CD4-positive, alpha-beta T cell treated with Interleukin-21 for 1 hour (primary cell): Measurements from ENCODE around the gene PRIMPOL.
"Not testable (repeated sequence)": the region's sequence is repeated elsewhere in the genome, so short reads cannot be mapped to it uniquely, and the experiment has no call there.

Source experiments
- DNase-seq: peaks from one replicate; pipeline ENCODE4 v3.0.0-alpha.2; 2020

PRIMPOL gene

DNA sequence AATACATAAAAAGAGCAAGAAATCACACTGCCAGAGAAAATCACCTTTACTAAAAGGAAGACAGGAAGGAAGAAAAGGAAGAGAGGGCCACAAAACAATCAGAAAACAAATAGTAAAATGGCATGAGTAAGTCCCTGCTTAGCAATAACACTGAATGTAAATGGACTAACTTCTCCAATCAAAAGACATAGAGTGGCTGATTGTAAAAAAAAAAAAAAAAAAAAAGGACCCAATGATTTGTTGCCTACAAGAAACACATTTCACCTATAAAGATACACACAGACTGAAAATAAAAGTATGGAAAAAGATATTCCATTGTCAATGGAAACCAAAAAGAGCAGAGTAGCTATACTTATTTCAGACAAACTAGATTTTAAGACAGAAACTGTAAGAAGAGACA is 71.7 kb downstream of the PRIMPOL start:
- DNase-seq, result no peak

DNA sequence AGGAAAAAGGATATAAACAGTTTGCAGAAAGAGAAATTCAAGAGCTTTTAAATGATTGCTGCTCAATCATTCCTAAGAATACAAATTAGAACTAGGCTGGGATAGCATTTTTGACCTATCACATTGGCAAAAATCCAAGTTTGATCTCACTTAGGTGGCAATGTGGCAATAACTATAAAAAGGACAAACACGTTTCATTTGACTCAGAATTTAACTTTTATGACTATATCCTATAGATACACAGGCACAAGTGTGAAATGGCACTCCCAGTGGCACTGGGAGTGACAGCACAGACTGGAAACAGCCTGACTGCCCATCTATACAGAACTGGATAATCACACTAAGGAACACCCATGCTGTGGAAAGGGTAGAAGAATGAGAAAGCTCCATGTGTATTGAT is 73.3 kb downstream of the PRIMPOL start:
- DNase-seq, result no peak

DNA sequence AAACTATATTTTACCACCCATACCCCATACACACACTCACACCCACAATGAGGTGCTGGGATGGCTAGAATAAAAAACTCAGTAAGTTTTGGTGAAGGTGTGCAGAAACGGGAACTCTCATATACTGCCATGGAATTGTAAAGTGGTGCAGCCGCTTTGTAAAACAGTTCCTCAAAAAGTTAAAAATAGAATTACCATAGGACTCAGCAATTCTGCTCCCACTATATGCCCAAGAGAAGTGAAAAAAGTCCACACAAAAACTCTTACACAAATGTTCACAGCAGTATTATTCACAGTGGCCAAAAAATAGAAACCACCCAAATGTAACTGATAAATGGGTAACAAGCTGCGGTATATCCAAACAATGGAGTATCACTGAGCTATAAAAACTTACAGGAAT is 77.9 kb downstream of the PRIMPOL start:
- no peak for DNase-seq

DNA sequence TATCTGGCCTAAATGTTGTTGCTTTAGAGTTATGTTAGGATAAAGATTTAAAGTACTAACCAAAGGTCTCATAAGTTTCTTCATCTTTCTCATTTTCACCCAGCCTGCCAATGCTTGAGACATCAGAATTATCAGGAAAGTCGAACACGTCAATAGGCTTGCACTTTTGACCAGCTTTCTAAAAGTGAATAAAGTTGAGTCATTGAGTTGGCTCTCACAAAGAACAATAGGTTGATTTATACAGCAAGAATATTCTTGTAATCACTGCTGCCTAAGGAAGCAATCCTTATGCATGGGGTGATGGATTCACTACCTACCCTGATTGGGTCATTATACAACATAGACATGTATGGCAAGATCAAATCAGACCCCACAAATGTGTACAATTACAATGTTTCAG is 79.3 kb downstream of the PRIMPOL start:
- no peak for DNase-seq

DNA sequence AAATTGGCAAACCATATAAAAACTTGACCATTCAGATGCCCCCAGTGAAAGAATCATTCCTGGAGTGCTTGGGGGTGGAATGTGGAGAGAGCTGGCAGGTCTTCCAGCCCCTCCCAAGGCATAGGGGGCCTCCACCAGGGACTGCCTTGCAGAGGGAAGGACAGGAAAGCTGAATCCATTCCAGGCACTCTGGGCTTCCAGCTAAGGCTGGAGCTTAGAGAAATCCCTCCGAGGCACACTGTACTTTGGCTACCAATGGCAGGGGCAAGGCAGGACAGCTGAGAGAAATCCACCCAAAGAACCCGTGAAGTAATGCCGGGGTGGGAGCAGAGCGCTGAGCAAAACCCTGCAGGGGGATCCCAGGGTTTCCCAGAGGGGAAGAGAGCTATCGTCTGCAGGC is 80.4 kb downstream of the PRIMPOL start:
- DNase-seq, result no peak

DNA sequence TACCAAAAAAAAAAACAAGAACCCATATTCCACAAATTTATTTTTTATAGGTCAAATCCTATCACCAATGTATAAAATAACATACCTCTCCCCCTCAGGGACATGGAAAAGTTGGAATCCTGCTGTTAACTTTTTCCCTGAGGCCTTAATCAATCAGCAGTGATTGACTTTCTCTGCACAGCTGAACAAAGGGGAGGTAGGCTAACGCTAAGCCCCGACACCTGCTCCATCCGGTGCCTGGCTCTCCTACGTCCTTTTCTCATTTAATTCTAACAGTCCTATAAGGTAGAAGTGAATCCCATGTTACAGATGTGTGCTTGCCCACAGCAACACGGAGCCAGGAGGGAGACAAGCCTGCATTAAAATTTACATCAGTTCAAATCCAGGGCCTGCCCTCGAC is 81.5 kb downstream of the PRIMPOL start:
- no peak for DNase-seq

DNA sequence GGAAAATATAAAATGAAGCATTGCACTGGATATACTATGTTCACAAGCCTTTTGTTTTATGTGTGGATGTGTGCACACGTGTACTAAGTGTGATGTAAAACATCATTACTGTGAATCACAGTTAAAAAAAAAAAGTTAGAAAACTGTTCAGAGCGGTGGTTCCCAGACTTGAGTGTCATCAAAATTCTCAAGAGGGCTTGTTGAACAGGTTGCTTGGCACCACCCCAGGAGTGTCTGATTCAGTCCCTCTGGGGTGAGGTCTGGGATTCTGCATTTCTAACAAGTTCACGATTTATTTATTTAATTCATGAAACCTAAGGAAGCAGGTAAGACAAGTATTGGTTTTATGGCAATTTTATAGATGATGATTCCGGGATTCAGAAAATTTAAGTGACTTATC is 82.6 kb downstream of the PRIMPOL start:
- DNase-seq, result no peak

DNA sequence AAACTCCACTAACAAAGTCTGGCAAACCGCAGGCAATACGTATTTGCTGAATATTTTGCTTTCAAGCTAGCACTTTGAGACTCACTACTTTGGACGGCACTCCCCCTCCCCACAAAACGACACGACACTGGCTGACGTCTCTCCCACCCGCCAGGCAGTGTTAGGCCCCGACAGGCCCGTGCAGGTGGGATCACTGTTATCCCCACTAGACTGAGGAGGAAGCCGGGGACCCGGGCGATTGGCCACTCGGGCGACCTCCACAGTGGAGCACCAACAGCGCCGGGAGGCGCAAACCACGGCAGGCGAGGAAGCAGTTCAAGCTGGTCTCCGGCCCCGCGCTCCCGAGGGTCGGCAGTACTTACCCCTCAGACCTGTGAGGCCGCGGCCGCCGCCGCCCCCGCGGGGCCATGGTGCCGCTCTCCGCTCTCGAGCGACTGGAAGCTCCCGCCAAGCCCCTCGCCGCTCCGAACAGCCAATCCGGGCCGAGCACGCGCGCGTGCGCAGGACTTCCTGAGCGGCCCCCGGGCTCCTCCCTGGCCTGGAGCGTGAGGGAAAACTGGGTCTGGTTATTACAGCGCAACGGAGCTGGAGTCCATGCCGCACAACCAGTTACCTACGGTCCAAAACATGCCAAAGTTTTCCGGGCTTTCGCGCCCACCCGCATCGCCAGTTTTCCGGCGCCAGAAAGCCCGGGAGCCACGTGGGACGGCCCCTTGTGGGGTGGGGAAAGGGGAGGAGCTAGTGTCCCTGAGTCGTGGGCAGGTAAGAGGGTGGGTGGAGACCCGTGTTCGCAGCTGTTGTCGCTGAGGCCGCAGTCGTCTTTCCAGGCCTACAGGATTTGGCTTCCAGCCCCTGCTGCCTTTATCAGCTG is 84.4 kb downstream of the PRIMPOL start, which contains the start of gene CENPU:
Gene CENPU (minus strand): TSS at position 443 of the 871 bp plus-strand sequence. CDS start 34 bp downstream, at position 409.
- peak; percentile 97 for DNase-seq

DNA sequence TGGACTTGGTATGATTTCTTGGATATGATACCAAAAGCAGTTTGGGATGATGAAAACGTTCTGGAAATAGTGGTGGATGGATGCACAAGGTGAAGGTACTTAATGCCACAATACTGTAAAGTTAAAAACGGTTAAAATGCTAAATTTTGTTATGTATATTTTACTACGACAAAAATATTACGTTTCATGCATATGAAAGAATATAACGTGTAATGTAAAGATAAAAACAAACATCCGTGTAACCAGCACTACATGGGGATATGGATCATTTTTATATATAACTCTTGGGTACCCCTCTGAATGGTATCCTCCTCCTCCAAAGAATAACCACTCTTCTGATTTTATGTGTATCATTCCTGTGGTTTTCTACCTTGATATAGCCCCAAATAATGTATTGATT is 85.2 kb downstream of the PRIMPOL start:
- DNase-seq, result no peak

DNA sequence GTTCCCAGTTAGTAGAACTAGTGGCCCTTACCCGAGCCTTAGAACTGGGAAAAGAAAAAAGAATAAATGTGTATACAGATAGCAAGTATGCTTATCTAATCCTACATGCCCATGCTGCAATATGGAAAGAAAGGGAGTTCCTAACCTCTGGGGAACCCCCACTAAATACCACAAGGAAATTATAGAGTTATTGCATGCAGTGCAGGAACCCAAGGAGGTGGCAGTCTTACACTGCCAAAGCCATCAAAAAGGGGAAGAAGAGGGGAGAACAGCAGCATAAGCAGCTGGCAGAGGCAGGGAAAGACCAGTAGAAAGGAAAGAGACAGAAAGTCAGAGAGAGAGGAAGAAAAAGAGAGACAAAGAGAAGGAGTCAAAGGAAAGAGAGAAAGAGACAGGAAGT is 90.0 kb downstream of the PRIMPOL start:
- not testable (repeated sequence) for DNase-seq

DNA sequence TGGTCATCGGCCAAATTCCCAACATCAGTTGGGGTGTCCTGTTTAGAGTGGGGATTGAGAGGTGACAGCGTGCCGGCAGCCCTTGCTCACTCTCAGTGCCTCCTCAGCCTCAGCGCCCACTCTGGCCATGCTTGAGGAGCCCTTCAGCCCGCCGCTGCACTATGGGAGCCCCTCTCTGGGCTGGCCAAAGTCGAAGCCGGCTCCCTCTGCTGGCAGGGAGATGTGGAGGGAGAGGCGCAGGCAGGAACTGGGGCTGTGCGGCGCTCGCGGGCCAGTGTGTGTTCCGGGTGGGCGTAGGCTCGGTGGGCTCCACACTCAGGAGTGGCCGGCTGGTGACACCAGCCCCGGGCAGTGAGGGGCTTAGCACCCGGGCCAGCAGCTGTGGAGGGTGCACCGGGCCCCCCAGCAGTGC is 91.4 kb downstream of the PRIMPOL start:
- DNase-seq, result no peak

DNA sequence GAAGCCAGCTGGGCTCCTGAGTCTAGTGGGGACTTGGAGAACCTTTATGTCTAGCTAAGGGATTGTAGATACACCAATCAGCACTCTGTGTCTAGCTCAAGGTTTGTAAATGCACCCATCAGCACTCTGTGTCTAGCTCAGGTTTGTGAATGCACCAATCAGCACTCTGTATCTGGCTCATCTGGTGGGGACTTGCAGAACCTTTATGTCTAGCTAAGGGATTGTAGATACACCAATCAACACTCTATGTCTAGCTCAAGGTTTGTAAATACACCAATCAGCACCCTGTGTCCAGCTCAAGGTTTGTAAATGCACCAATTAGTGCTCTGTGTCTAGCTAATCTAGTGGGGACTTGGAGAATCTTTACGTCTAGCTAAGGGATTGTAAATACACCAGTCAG is 92.1 kb downstream of the PRIMPOL start:
- DNase-seq, result not testable (repeated sequence)

DNA sequence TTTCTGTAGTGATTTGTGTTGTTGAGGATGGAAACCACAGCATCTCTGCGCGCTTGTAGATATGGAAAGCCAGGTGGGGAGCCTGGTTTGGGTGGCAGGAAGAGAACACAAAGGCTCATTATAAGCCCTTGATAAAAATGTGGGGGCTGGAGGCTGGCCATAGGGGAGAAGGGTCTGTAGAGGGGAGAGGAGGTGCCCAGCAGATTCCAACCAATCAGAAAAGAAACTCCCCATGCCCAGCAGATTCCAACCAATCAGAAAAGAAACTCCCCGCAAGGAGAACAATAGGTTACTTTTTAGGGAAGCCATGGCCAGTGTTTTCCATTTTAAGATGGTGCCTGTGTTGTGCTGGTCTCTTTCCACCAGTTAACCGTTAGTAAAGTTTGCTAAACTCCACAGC is 94.1 kb downstream of the PRIMPOL start:
- no peak for DNase-seq

DNA sequence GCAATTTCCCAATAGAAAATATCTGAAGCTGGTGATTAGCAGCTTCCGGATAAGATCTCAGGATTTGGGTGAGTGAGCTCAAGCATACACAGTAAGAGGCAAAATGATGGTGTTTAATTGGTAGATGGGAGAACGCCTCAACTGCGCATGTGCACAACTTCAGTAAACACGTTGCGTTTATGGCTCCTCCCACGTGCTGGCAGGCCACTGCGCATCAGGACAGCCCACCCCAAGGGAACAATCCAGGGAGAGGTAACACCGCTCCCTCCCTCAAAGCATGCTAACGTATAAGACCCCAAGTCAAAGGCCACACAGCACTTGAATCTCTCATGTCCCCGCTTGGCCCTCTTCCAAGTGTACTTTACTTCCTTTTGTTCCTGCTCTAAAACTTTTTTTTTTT is 94.7 kb downstream of the PRIMPOL start:
- DNase-seq, result no peak
